Breast epithelium (tissue), 3 donors: ENCODE results near the gene FOXRED2.

Experiments
- CTCF ChIP-seq, 3 donors: fragments of 450-650 bp; IDR thresholded peaks; one replicate each; pipeline ENCODE4 v1.5.1; 2016 to 2017; ENCODE audit warnings: antibody characterized with exemption in 3 of 3, mild to moderate bottlenecking in 3 of 3, moderate library complexity in 3 of 3
- POLR2A ChIP-seq: fragments of 450-650 bp; IDR thresholded peaks from one replicate; pipeline ENCODE4 v1.6.1; 2016; ENCODE audit warnings: antibody characterized with exemption, mild to moderate bottlenecking, moderate library complexity
- POLR2AphosphoS5 ChIP-seq, 3 donors: sonication (generic); formaldehyde crosslinking; IDR thresholded peaks; one replicate each; pipeline ENCODE4 v1.6.1; 2017; ENCODE audit warnings: antibody characterized with exemption in 3 of 3

- TF ChIP-seq CTCF (IDR thresholded peaks at IDR 0.05) (no peak), POLR2AphosphoS5 (IDR thresholded peaks at IDR 0.05) (no peak), POLR2A (no peak)
Observed at GRCh38 chr22:36475341-36475740, 31.5 kb downstream of the FOXRED2 start.
